Lung (tissue), 12 donors: ENCODE results near the gene ELK1. TPM values are rescaled to one million over a fixed set of nuclear protein-coding genes. Genes with fewer than 3 reads are reported as not detected.

Experiments
- ATAC-seq: fragments of 200-7000 bp; cut with Tn5 transposase; one replicate; pipeline ENCODE4 v1.9.1; 2020; ENCODE audit warnings: moderate number of reproducible peaks; ENCODE audit not compliant: insufficient read depth, low FRiP score
- DNase-seq, 3 donors: peaks; one replicate each; pipeline ENCODE4 v3.0.0-alpha.2; 2013 to 2017
- H3K27ac ChIP-seq, 2 donors: one replicate each; pipeline ENCODE4 v1.5.1; 2013; ENCODE audit warnings: mild to moderate bottlenecking in 2 of 2, moderate library complexity in 2 of 2, control low read depth in 1 of 2, inconsistent platforms in 1 of 2, low read depth in 1 of 2, low read length in 1 of 2
- H3K27me3 ChIP-seq, 3 donors: one replicate each; pipeline ENCODE4 v1.5.1; 2013; ENCODE audit warnings: low read length in 2 of 3; ENCODE audit not compliant: control insufficient read depth in 3 of 3, insufficient read depth in 3 of 3
- H3K36me3 ChIP-seq, 4 donors: one replicate each; pipeline ENCODE4 v1.5.1; 2013; ENCODE audit warnings: low read length in 4 of 4, mild to moderate bottlenecking in 1 of 4, moderate library complexity in 1 of 4; ENCODE audit not compliant: control insufficient read depth in 4 of 4, insufficient read depth in 4 of 4
- H3K4me1 ChIP-seq, 5 donors: one replicate each; pipeline ENCODE4 v1.5.1; 2013; ENCODE audit warnings: low read length in 5 of 5, mild to moderate bottlenecking in 2 of 5, moderate library complexity in 1 of 5; ENCODE audit not compliant: control insufficient read depth in 5 of 5, insufficient read depth in 5 of 5
- H3K4me3 ChIP-seq: one replicate; pipeline ENCODE4 v1.5.1; 2013; ENCODE audit warnings: mild to moderate bottlenecking, control low read depth, moderate library complexity
- H3K9ac ChIP-seq, 2 donors: one replicate each; pipeline ENCODE4 v1.5.1; 2013; ENCODE audit warnings: low read length in 2 of 2, control low read depth in 1 of 2; ENCODE audit not compliant: insufficient read depth in 1 of 2
- H3K9me3 ChIP-seq, 4 donors: one replicate each; pipeline ENCODE4 v1.5.1; 2013; ENCODE audit warnings: low read length in 3 of 4, mild to moderate bottlenecking in 1 of 4, moderate library complexity in 1 of 4; ENCODE audit not compliant: control insufficient read depth in 4 of 4, insufficient read depth in 3 of 4
- WGBS, 2 donors: extraction: QIAGEN DNeasy Blood & Tissue Kit; methylation state at CpG; one replicate each; pipeline ENCODE4 v1.1.7; 2013; 5-methylcytosine and 5-hydroxymethylcytosine counted together
- polyA plus RNA-seq, 2 donors: library from polyadenylated mRNA; stranded (reverse); fragments of 200-250 nt; gene quantifications; one replicate each; pipeline ENCODE4 v1.2.1, GENCODE V29; 2013
- total RNA-seq, 2 donors: library from RNA; depleted of rRNA in 1 of 2; stranded (reverse); fragments of >200 nt in 1 of 2; gene quantifications; one replicate each; pipeline ENCODE4 v1.2.1, GENCODE V29; 2014 to 2021
- TF ChIP-seq, protein P1 (sequence below): IDR thresholded peaks from 2 replicates; pipeline ENCODE4 v1.5.1; 2012; ENCODE audit warnings: mild to moderate bottlenecking; ENCODE audit errors: control extremely low read depth, extremely low read depth
- donor health status: control.
- donor health status: control.
- donor health status: Bipolar disorder and iron deficiency.
- donor health status: healthy.
- donor health status: DM: yes; HTN: yes; CAD: no.

Gene ELK1
- total and polyA plus RNA-seq, 4 donors, result 9.8 to 37.6 (median 26.2) TPM

DNA sequence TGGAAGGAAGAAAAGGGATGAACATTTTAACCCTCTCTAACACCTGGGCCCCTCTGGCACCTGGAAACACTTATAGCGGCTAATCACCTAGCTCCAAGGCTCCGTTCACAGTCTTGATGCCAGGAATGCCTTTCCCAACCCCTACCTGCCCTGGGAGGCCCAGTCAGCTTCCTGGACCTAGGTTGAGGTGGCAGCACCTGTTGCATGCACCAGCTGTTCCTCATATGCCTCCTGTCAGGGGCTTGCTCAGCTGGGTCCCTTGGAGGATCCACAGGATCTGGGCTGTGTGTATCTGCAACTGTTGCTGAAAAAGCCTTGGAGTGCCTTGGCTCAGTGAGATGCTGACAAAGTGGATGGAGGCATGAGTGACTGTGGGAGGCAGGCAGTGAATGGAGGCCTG lies 25.0 kb downstream of the ELK1 start:
- Histone ChIP-seq H3K36me3 (no peaks in the 10 kb centered on the region), H3K4me1 (no peaks in the 10 kb centered on the region), H3K27ac (no peak overlapping the region), H3K9me3 (peaks cover 0 to under 1% (median 0%) of the 10 kb centered on the region in 4 donors), H3K9ac (no peak overlapping the region), H3K27me3 (peaks cover 0 to 3% (median 3%) of the 10 kb centered on the region in 3 donors), H3K4me3 (no peak overlapping the region)
- TF ChIP-seq, protein P1, sequence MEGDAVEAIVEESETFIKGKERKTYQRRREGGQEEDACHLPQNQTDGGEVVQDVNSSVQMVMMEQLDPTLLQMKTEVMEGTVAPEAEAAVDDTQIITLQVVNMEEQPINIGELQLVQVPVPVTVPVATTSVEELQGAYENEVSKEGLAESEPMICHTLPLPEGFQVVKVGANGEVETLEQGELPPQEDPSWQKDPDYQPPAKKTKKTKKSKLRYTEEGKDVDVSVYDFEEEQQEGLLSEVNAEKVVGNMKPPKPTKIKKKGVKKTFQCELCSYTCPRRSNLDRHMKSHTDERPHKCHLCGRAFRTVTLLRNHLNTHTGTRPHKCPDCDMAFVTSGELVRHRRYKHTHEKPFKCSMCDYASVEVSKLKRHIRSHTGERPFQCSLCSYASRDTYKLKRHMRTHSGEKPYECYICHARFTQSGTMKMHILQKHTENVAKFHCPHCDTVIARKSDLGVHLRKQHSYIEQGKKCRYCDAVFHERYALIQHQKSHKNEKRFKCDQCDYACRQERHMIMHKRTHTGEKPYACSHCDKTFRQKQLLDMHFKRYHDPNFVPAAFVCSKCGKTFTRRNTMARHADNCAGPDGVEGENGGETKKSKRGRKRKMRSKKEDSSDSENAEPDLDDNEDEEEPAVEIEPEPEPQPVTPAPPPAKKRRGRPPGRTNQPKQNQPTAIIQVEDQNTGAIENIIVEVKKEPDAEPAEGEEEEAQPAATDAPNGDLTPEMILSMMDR, result no peak
- ATAC-seq (no peak), DNase-seq (no peak)
- 88 to 90% methylated on average over 2 of the region's 2 CpGs for WGBS, 2 donors

DNA sequence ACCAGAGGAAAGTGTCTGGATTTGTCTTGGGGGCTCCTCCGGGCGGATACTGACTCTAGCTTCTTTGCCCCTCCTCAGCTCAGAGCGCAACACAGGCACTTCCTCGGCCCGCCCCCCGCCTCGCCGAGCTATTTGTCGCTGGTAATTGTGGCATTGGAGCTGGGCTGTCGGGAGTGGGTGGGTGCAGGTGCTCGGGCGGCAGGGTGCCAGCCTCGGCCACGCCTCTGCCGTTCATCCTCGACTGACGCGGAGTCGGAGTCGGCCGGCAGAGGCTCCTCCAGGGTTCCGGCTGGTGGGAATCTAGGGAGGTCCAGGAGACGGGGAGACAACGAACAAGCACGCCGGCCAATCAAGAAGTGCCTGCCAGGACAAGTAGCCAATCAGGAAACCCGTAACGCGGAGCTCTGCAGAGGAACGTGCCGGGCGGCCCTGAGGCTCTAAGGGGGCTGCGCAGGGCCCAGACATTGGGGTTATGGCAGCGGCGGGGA lies 26.8 kb downstream of the ELK1 start:
- DNase-seq, result peak; percentile 77 to 84 (median 78)

DNA sequence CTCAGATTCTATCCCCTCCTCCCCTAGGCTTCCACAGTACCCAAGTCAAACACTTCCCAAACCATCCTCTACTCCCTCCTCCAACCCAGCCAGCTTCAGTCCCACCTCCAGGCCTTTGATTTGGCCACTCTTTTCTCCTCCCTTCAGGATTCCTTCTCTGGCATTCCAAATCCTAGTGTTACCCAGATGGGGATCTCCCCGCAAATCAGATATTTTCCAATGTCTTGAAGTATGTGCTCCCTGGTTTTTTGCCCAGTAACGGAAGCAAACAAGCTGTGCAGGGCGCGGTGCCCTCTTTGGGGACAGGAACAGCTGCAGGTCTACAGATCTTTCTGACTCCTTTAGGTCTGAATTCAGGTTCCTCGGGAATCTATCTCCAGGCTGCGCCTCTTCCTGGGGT lies 28.5 kb downstream of the ELK1 start:
- Histone ChIP-seq H3K4me3 (no peak overlapping the region), H3K27ac (no peak overlapping the region), H3K9me3 (peaks cover 0 to 2% (median 0%) of the 10 kb centered on the region in 4 donors), H3K27me3 (peaks cover 0 to 7% (median 3%) of the 10 kb centered on the region in 3 donors), H3K36me3 (no peaks in the 10 kb centered on the region), H3K4me1 (peaks cover 0 to 4% (median 0%) of the 10 kb centered on the region in 5 donors), H3K9ac (no peak overlapping the region)
- TF ChIP-seq, protein P1, result no peak
- no peak for ATAC-seq
- DNase-seq, result no peak
- 78 to 98% methylated on average over 6 of the region's 6 CpGs for WGBS, 2 donors

More for the DNA sequence above, 26.8 kb downstream of the ELK1 start:
- Histone ChIP-seq H3K27ac (no peak overlapping the region), H3K27me3 (peaks cover 0 to 3% (median 3%) of the 10 kb centered on the region in 3 donors), H3K9ac (no peak overlapping the region), H3K9me3 (peaks cover 0 to 2% (median 0%) of the 10 kb centered on the region in 4 donors), H3K36me3 (no peaks in the 10 kb centered on the region), H3K4me1 (peaks cover 0 to 4% (median 0%) of the 10 kb centered on the region in 5 donors), H3K4me3 (no peak overlapping the region)
- 0 to 39% methylated on average over 32 to 35 of the region's 35 CpGs for WGBS, 2 donors
- ATAC-seq, result no peak
- TF ChIP-seq, protein P1, result no peak

DNA sequence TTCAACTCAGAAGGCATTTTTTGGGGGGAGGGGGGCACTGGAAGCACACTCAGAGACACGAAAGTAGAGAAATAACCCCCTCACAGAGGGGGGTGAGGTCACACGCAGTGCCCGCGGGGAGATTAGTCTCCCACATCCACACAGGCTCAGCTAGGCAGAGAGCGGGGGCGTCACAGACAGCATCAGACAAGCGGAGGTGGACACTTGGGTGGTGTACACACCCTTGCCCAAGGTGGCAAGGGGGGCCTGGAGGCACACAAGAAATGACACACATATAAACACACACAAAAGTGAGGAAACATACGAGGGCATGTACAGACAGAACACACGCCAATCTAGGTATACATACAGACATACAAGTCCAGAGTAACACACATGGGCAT lies 30.1 kb downstream of the ELK1 start:
- TF ChIP-seq, protein P1, result no peak
- H3K9me3 ChIP-seq, result peaks cover 0 to 3% (median 0%) of the 10 kb centered on the region in 4 donors
- H3K27me3 ChIP-seq, result peaks cover 0 to 7% (median 3%) of the 10 kb centered on the region in 3 donors
- no peak for ATAC-seq
- no peak for DNase-seq
- WGBS, 2 donors, result 50 to 68% methylated on average over 9 of the region's 9 CpGs
- H3K4me3 ChIP-seq, result no peak overlapping the region
- peaks cover 0 to 4% (median 0%) of the 10 kb centered on the region in 5 donors for H3K4me1 ChIP-seq
- no peaks in the 10 kb centered on the region for H3K36me3 ChIP-seq
- no peak overlapping the region for H3K27ac ChIP-seq
- no peak overlapping the region for H3K9ac ChIP-seq
